Measurements from ENCODE around the gene SELENON. TPM values are rescaled to one million over a fixed set of nuclear protein-coding genes. Genes with fewer than 3 reads are reported as not detected.

Gene SELENON
- total and polyA plus RNA-seq, 2 of the 4 experiments (the other 2 are of a cell fraction) = 9.1 to 114 TPM

GRCh38 chr1:25766721-25767436 is 33.1 kb upstream of the SELENON start:
- ChIA-PET POLR2A (ENCODE audit: unreplicated experiment) (no interaction called here), CTCF (no interaction called here)
- Histone ChIP-seq H2AK5ac (ENCODE audit: low read depth, low read length) (no peak overlapping the region), H4K91ac (ENCODE audit: insufficient read depth, low read depth, low read length) (no peak overlapping the region), H3K4ac (ENCODE audit: low read depth, low read length) (no peak overlapping the region), H3K27ac (ENCODE audit: insufficient read depth, low read length) (no peak overlapping the region), H2BK20ac (ENCODE audit: low read depth, low read length) (no peak overlapping the region), H3K9ac (ENCODE audit: low read depth, low read length) (no peak overlapping the region), H3K18ac (ENCODE audit: low read depth, low read length) (no peak overlapping the region), H2BK15ac (ENCODE audit: low read depth, low read length) (no peak overlapping the region), H2AFZ (replicated peaks; ENCODE audit: low read length, poor library complexity) (no peak overlapping the region), H4K20me1 (ENCODE audit: insufficient read depth, low read length) (no peaks in the 10 kb centered on the region), H3K4me1 (ENCODE audit: control insufficient read depth, insufficient read depth, low read length) (no peaks in the 10 kb centered on the region), H4K5ac (ENCODE audit: low read depth, low read length) (no peak overlapping the region), H3K9me1 (ENCODE audit: insufficient read depth, low read length) (peaks cover 9% of the 10 kb centered on the region), H3K14ac (replicated peaks; ENCODE audit: low read depth, low read length) (no peak overlapping the region), H4K8ac (ENCODE audit: low read depth in 2 of 2, low read length in 2 of 2) (no peak overlapping the region), H3K79me1 (ENCODE audit: low read depth in 1 of 2, low read length in 2 of 2) (no peaks in the 10 kb centered on the region), H3K36me3 (ENCODE audit: control insufficient read depth, insufficient read depth, low read length) (peaks cover 25% of the 10 kb centered on the region; the same call in 1 of the 2 replicates), H3K56ac (ENCODE audit: extremely low read depth, insufficient read depth, low read length) (no peak overlapping the region), H3K4me2 (ENCODE audit: low read depth, low read length) (no peak overlapping the region), H2BK120ac (ENCODE audit: low read depth, low read length) (no peak overlapping the region), H3K9me3 (ENCODE audit: control insufficient read depth, insufficient read depth, low read length) (no peaks in the 10 kb centered on the region), H3K4me3 (ENCODE audit: insufficient read depth, low read depth, low read length) (no peak overlapping the region), H2AK9ac (replicated peaks; ENCODE audit: low read depth, low read length, poor library complexity) (no peak overlapping the region), H3K23ac (ENCODE audit: low read depth, low read length) (no peak overlapping the region), H3K27me3 (ENCODE audit: control insufficient read depth, insufficient read depth, low read length) (no peaks in the 10 kb centered on the region), H2BK5ac (ENCODE audit: low read depth, low read length, poor library complexity, severe bottlenecking) (peak overlapping the region; percentile 41)
- no TSS peak for BruUV-seq (replicated peaks)
- ATAC-seq (ENCODE audit: low read depth) = no peak
- DNase-seq = no peak
- intact Hi-C loops (cut with micrococcal nuclease) (no loop called here), in situ Hi-C loops (cut with MboI; ENCODE audit: low sequenced_read_pairs) (no loop called here), dilution Hi-C loops (cut with HindIII; ENCODE audit: low sequenced_read_pairs, unreplicated experiment) (no loop called here)
- TF ChIP-seq POLR2A (IDR thresholded peaks at IDR 0.05; ENCODE audit: low read depth, low read length) = no peak
- TF ChIP-seq ELK1 (IDR thresholded peaks at IDR 0.05; ENCODE audit: borderline replicate concordance, low read depth, low read length) = no peak
- no peak for TF ChIP-seq MAZ (IDR thresholded peaks at IDR 0.05; ENCODE audit: borderline replicate concordance, low read depth, low read length)
- TF ChIP-seq CTCF (conservative IDR thresholded peaks at IDR 0.05; ENCODE audit: low read depth, low read length) = no peak
- no peak for TF ChIP-seq CHD1 (IDR thresholded peaks at IDR 0.05; ENCODE audit: low read depth, low read length)
- no peak for TF ChIP-seq BHLHE40 (IDR thresholded peaks at IDR 0.05; ENCODE audit: low read depth, low read length)
- WGBS, 2 experiments (ENCODE audit: extremely low coverage in 2 of 2, insufficient read length in 1 of 2) = 84% methylated on average over 7 of the region's 13 CpGs; no CpG with 5 or more reads in 1 of the 2 experiments
